ENCODE results near the gene TMEM259.

TMEM259 gene

GRCh38 chr19:1000591-1001537 lies 20.1 kb downstream of the TMEM259 start:
- peak in 1 of 3 experiments; percentile 61 for DNase-seq

GRCh38 chr19:1000095-1000494 lies 20.8 kb downstream of the TMEM259 start, which contains the start of gene GRIN3B:
Gene GRIN3B (plus strand): TSS chr19:1000419. CDS start chr19:1000438, 19 bp downstream.
- peak in 2 of 3 experiments; percentile 39 to 48 for DNase-seq

GRCh38 chr19:999379-999719 lies 21.6 kb downstream of the TMEM259 start:
- no peak for DNase-seq

GRCh38 chr19:998064-998463 lies 22.9 kb downstream of the TMEM259 start:
- no peak for DNase-seq

- peak in 2 of 3 experiments; percentile 84 to 89 for DNase-seq
Measured at GRCh38 chr19:996051-996838, 24.7 kb downstream of the TMEM259 start.

- DNase-seq: peak in 1 of 3 experiments; percentile 64
Measured at GRCh38 chr19:995051-995827, 25.7 kb downstream of the TMEM259 start.

GRCh38 chr19:994516-994915 lies 26.4 kb downstream of the TMEM259 start:
- DNase-seq: no peak

GRCh38 chr19:993831-994393 lies 27.0 kb downstream of the TMEM259 start:
- no peak for DNase-seq

GRCh38 chr19:993361-993830 lies 27.5 kb downstream of the TMEM259 start:
- no peak for DNase-seq

GRCh38 chr19:992670-993055 lies 28.3 kb downstream of the TMEM259 start:
- no peak for DNase-seq

- no peak for DNase-seq
Measured at GRCh38 chr19:991932-992669, 28.8 kb downstream of the TMEM259 start.

GRCh38 chr19:991174-991931 lies 29.6 kb downstream of the TMEM259 start:
- DNase-seq: no peak

- no peak for DNase-seq
Measured at GRCh38 chr19:990746-991145, 30.2 kb downstream of the TMEM259 start.

- no peak for DNase-seq
Measured at GRCh38 chr19:990119-990571, 30.8 kb downstream of the TMEM259 start.

- no peak for DNase-seq
Measured at GRCh38 chr19:989381-990081, 31.4 kb downstream of the TMEM259 start.

- no peak for DNase-seq
Measured at GRCh38 chr19:988510-988909, 32.4 kb downstream of the TMEM259 start.

GRCh38 chr19:988081-988480 lies 32.8 kb downstream of the TMEM259 start:
- DNase-seq: no peak

- DNase-seq: no peak
Measured at GRCh38 chr19:986083-986482, 34.8 kb downstream of the TMEM259 start.

- DNase-seq: peak; percentile 97 to 98 (median 98)
Measured at GRCh38 chr19:984165-984967, 36.6 kb downstream of the TMEM259 start, which contains the start of gene WDR18. Gene WDR18 (plus strand): TSS chr19:984345. CDS start chr19:984354, 9 bp downstream.
